Measurements from ENCODE around the gene RAB5B. TPM values are rescaled to one million over a fixed set of nuclear protein-coding genes. Genes with fewer than 3 reads are reported as not detected.

Gene RAB5B
- total and polyA plus RNA-seq, 10 of the 15 experiments (the other 5 are each of a cell fraction or from before 2014, with no cell fraction given) = 7.5 to 149 (median 37.8) TPM

DNA sequence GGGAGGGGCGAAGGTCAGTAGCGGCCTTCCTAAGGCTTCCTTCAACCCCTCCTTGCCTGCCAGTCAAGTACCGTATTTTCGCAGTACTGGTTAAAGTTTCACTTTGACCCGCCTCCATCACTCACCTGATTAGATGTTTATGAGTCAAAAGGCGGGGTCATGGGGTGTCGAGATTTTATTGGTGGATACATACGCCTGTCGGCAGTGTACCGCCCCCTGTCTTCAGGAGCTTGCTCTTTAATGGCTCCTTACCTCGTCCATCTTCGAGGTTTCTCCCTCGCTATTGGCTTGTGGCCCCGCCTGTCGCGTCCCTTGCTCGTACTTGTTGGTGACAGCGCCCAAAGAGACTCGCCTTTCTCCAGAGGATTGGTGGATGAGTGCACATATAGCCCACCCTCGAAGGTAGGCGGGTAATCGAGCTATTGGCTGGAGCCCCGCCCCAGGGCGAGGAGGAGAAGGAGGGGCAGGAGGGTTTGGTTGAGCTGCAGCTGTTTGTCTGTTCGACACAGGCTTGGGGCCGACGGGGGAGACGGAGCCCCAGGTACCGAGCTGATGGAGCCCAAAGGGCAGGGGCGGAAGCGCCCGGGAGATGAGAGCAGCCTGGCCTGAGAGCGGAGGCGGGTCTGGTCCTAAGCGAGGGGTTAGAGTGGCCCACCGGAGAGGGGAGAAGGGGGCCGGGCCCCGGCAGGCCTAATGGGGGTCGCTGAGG, at the start of gene RAB5B (continued):
- TF ChIP-seq, protein P1, sequence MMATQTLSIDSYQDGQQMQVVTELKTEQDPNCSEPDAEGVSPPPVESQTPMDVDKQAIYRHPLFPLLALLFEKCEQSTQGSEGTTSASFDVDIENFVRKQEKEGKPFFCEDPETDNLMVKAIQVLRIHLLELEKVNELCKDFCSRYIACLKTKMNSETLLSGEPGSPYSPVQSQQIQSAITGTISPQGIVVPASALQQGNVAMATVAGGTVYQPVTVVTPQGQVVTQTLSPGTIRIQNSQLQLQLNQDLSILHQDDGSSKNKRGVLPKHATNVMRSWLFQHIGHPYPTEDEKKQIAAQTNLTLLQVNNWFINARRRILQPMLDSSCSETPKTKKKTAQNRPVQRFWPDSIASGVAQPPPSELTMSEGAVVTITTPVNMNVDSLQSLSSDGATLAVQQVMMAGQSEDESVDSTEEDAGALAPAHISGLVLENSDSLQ (IDR thresholded peaks at IDR 0.05) = peak; percentile 100
- TF ChIP-seq FOS (IDR thresholded peaks at IDR 0.05; ENCODE audit: borderline replicate concordance, extremely low read depth, insufficient read length) (peak; percentile 94), BRCA1 (IDR thresholded peaks at IDR 0.05; ENCODE audit: low read depth, low read length) (0 out of 2 replicates have a peak, but pooled peaks have one; percentile 11), POU2F2 (IDR thresholded peaks at IDR 0.05; ENCODE audit: borderline replicate concordance, low read depth, low read length) (peak; percentile 31; the same call in 1 of the 3 replicates), NR2C2 (IDR thresholded peaks at IDR 0.05; ENCODE audit: borderline replicate concordance, control insufficient read depth, insufficient read length, low read depth) (no peak), NR2F1 (conservative IDR thresholded peaks at IDR 0.05) (peak; percentile 78; the same call in 1 of the 2 replicates), SP1 (IDR thresholded peaks at IDR 0.05; ENCODE audit: low read depth, low read length) (peak; percentile 100), POLR2A (IDR thresholded peaks at IDR 0.05; ENCODE audit: low read depth, low read length) (peak; percentile 97), POLR2AphosphoS5 (IDR thresholded peaks at IDR 0.05; ENCODE audit: low read length) (peak; percentile 94), SMAD1 (IDR thresholded peaks at IDR 0.05; ENCODE audit: low read depth, partially characterized antibody) (peak; percentile 46), CREB1 (IDR thresholded peaks at IDR 0.05; ENCODE audit: low read depth) (peak; percentile 97), CHD1 (IDR thresholded peaks at IDR 0.05; ENCODE audit: low read depth, low read length) (no peak), SMARCA5 (IDR thresholded peaks at IDR 0.05) (no peak), ZNF274 (IDR thresholded peaks at IDR 0.05; ENCODE audit: insufficient read depth, insufficient read length) (no peak), WRNIP1 (IDR thresholded peaks at IDR 0.05; ENCODE audit: borderline replicate concordance, low read depth, low read length) (0 out of 2 replicates have a peak, but pooled peaks have one; percentile 35), SMAD5 (IDR thresholded peaks at IDR 0.05; ENCODE audit: low read depth) (0 out of 2 replicates have a peak, but pooled peaks have one; percentile 11), RELA (IDR thresholded peaks at IDR 0.05; ENCODE audit: borderline replicate concordance, partially characterized antibody) (no peak), NBN (IDR thresholded peaks at IDR 0.05) (no peak; the same call in none of the 2 replicates), ATF7 (IDR thresholded peaks at IDR 0.05; ENCODE audit: low read depth) (peak; percentile 94)
- TF ChIP-seq, protein P2, sequence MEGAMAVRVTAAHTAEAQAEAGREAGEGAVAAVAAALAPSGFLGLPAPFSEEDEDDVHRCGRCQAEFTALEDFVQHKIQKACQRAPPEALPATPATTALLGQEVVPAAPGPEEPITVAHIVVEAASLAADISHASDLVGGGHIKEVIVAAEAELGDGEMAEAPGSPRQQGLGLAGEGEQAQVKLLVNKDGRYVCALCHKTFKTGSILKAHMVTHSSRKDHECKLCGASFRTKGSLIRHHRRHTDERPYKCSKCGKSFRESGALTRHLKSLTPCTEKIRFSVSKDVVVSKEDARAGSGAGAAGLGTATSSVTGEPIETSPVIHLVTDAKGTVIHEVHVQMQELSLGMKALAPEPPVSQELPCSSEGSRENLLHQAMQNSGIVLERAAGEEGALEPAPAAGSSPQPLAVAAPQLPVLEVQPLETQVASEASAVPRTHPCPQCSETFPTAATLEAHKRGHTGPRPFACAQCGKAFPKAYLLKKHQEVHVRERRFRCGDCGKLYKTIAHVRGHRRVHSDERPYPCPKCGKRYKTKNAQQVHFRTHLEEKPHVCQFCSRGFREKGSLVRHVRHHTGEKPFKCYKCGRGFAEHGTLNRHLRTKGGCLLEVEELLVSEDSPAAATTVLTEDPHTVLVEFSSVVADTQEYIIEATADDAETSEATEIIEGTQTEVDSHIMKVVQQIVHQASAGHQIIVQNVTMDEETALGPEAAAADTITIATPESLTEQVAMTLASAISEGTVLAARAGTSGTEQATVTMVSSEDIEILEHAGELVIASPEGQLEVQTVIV (IDR thresholded peaks at IDR 0.05; ENCODE audit: borderline replicate concordance, partially characterized antibody) = peak; percentile 95
- TF ChIP-seq, protein P3, sequence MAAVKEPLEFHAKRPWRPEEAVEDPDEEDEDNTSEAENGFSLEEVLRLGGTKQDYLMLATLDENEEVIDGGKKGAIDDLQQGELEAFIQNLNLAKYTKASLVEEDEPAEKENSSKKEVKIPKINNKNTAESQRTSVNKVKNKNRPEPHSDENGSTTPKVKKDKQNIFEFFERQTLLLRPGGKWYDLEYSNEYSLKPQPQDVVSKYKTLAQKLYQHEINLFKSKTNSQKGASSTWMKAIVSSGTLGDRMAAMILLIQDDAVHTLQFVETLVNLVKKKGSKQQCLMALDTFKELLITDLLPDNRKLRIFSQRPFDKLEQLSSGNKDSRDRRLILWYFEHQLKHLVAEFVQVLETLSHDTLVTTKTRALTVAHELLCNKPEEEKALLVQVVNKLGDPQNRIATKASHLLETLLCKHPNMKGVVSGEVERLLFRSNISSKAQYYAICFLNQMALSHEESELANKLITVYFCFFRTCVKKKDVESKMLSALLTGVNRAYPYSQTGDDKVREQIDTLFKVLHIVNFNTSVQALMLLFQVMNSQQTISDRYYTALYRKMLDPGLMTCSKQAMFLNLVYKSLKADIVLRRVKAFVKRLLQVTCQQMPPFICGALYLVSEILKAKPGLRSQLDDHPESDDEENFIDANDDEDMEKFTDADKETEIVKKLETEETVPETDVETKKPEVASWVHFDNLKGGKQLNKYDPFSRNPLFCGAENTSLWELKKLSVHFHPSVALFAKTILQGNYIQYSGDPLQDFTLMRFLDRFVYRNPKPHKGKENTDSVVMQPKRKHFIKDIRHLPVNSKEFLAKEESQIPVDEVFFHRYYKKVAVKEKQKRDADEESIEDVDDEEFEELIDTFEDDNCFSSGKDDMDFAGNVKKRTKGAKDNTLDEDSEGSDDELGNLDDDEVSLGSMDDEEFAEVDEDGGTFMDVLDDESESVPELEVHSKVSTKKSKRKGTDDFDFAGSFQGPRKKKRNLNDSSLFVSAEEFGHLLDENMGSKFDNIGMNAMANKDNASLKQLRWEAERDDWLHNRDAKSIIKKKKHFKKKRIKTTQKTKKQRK (IDR thresholded peaks at IDR 0.05; ENCODE audit: low read depth, low read length) = peak; percentile 100
- TF ChIP-seq, protein P4, sequence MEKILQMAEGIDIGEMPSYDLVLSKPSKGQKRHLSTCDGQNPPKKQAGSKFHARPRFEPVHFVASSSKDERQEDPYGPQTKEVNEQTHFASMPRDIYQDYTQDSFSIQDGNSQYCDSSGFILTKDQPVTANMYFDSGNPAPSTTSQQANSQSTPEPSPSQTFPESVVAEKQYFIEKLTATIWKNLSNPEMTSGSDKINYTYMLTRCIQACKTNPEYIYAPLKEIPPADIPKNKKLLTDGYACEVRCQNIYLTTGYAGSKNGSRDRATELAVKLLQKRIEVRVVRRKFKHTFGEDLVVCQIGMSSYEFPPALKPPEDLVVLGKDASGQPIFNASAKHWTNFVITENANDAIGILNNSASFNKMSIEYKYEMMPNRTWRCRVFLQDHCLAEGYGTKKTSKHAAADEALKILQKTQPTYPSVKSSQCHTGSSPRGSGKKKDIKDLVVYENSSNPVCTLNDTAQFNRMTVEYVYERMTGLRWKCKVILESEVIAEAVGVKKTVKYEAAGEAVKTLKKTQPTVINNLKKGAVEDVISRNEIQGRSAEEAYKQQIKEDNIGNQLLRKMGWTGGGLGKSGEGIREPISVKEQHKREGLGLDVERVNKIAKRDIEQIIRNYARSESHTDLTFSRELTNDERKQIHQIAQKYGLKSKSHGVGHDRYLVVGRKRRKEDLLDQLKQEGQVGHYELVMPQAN (conservative IDR thresholded peaks at IDR 0.05) = peak; percentile 89
